Choroid plexus epithelial cell (primary cell): ENCODE measurements around the gene PAK2.
A peak's percentile ranks its signal among the peaks of the same experiment; 100 is the strongest.
"Not testable (repeated sequence)": the region's sequence is repeated elsewhere in the genome, so short reads cannot be mapped to it uniquely, and the experiment has no call there.

ENCODE experiments used
- DNase-seq: peaks from one replicate; pipeline ENCODE4 v3.0.0-alpha.2; 2010; ENCODE audit warnings: low read depth
- H3K4me3 ChIP-seq: 2 replicates; pipeline ENCODE4 v1.5.1; 2011; ENCODE audit warnings: low read depth, mild to moderate bottlenecking, control low read depth, low read length, moderate library complexity
- TF ChIP-seq, protein P1 (sequence below): conservative IDR thresholded peaks from 2 replicates; pipeline ENCODE4 v1.5.1; 2011; ENCODE audit warnings: low read depth, mild to moderate bottlenecking, control low read depth, inconsistent platforms, low read length, moderate library complexity

The PAK2 gene

GRCh38 chr3:196736670-196737374 lies 2.8 kb upstream of the PAK2 start:
- TF ChIP-seq, protein P1, sequence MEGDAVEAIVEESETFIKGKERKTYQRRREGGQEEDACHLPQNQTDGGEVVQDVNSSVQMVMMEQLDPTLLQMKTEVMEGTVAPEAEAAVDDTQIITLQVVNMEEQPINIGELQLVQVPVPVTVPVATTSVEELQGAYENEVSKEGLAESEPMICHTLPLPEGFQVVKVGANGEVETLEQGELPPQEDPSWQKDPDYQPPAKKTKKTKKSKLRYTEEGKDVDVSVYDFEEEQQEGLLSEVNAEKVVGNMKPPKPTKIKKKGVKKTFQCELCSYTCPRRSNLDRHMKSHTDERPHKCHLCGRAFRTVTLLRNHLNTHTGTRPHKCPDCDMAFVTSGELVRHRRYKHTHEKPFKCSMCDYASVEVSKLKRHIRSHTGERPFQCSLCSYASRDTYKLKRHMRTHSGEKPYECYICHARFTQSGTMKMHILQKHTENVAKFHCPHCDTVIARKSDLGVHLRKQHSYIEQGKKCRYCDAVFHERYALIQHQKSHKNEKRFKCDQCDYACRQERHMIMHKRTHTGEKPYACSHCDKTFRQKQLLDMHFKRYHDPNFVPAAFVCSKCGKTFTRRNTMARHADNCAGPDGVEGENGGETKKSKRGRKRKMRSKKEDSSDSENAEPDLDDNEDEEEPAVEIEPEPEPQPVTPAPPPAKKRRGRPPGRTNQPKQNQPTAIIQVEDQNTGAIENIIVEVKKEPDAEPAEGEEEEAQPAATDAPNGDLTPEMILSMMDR, result no peak
- H3K4me3 ChIP-seq, result no peak overlapping the region
- DNase-seq, result peak; percentile 76

DNA sequence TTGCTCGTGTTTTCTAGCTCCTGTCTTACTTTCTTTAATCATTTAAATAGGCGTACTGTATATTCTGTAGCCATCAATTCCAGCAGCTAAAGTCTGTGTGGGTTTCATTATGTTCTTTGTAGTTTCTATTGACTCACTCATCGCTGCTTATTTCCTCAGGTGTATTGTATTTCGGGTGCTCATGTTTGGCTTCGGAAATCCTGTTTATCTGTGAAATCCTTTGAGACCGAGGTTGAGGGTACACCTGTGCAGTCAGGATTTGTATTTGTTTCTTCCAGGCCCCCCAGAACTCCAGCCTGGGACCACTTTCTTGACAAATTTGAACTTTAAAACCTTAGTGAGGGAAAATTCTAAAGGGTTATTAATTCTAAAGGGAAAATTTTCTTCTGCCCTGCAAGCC lies 2.0 kb upstream of the PAK2 start:
- DNase-seq, result no peak
- H3K4me3 ChIP-seq, result no peak overlapping the region
- TF ChIP-seq, protein P1, result no peak

GRCh38 chr3:196740481-196741248 lies 1.0 kb downstream of the PAK2 start:
- TF ChIP-seq, protein P1, result no peak
- H3K4me3 ChIP-seq, result peak overlapping the region; percentile 70
- DNase-seq, result peak; percentile 84

DNA sequence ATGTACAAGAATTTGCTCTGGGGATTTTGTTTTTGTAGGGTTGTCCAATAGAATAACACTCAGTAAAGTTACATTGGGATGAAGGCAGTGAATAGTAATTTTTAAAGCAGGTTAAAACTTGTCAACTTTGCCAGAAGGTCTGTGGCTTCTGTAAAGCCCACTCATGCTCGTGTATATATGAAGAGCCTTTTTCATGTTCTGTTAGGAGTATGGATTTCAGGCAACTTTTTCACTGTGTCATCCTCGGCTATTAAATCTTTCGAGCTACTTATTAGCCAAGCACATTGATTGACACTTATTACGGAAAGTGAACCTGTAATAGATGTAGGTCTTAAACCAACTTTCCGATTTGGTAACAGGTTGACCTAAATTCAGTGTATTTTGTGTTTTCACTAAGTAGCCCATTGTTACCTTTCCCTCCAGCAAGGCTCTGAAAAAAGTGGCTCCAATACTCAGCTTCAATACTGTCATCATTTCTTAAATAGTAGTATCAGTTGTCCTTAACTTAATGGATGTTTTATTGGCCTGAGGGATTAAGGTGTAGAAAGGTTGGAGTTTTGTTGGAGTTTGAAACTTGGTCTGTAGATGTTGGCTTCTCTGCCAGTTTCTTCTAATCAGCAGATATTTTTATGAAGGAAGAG lies 1.7 kb downstream of the PAK2 start:
- no peak for DNase-seq
- TF ChIP-seq, protein P1, result no peak
- peak overlapping the region; percentile 70 for H3K4me3 ChIP-seq

DNA sequence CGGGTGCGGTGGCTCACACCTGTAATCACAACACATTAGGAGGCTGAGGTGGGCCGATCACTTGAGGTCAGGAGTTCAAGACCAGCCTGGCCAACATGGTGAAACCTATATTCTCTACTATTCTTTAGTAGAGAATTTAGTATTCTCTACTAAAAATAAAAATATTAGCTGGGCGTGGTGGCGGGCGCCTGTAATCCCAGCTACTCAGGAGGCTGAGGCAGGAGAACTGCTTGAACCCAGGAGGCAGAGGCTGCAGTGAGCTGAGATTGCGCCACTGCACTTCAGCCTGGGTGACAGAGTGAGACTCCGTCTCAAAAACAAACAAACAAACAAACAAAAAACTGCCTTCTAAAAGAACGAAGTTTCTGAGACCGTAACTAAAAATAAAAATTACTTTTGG lies 3.9 kb downstream of the PAK2 start:
- not testable (repeated sequence) for DNase-seq, H3K4me3 ChIP-seq

- TF ChIP-seq, protein P1, result no peak
Observed at GRCh38 chr3:196749125-196749524, 9.5 kb downstream of the PAK2 start.

DNA sequence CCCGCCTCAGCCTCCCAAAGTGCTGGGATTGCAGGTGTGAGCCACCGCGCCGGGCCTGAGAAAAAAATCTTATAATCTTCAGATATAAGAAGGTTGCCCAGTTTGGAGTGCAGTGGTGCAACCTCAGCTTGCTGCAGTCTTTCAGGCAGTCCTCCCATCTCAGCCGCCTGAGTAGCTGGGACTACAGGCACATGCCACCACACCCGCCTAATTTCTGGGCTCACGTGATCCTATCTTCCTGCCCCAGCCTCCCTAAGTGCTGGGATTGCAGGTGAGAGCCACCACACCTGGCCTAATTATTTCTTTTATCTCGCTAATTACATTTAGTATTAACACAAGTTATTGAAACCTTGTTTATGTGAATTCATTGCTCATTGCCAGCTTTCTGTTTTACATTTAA lies 13.5 kb downstream of the PAK2 start:
- H3K4me3 ChIP-seq, result no peak overlapping the region
- TF ChIP-seq, protein P1, result no peak
- DNase-seq, result no peak

More at GRCh38 chr3:196749125-196749524, 9.5 kb downstream of the PAK2 start:
- DNase-seq, result no peak
- no peak overlapping the region for H3K4me3 ChIP-seq
